SK-N-SH treated with all-trans-retinoic acid at 6 μM for 48 hours (cell line): Measurements from ENCODE around the gene COBL.

ENCODE experiments used
- ATAC-seq: fragments of 200-7000 bp; cut with Tn5 transposase; 3 replicates; pipeline ENCODE4 v1.9.1; 2020; ENCODE audit warnings: mild to moderate bottlenecking, moderate library complexity
- ARNTL ChIP-seq: fragments of 450-650 bp; formaldehyde crosslinking; IDR thresholded peaks from 2 replicates; pipeline ENCODE4 v1.5.0; 2020; ENCODE audit warnings: low read depth, mild to moderate bottlenecking, moderate library complexity, borderline replicate concordance
- BACH2 ChIP-seq: fragments of 250-450 bp; sonication (Bioruptor Pico); IDR thresholded peaks from 2 replicates; pipeline ENCODE4 v1.9.0; 2021; ENCODE audit warnings: mild to moderate bottlenecking, borderline replicate concordance
- CREB5 ChIP-seq: fragments of 250-450 bp; sonication (Bioruptor Pico); IDR thresholded peaks from 2 replicates; pipeline ENCODE4 v1.5.1; 2020; ENCODE audit warnings: low read depth, mild to moderate bottlenecking, moderate library complexity
- CSDC2 ChIP-seq: fragments of 250-450 bp; sonication (Bioruptor Pico); IDR thresholded peaks from 2 replicates; pipeline ENCODE4 v1.5.0; 2020; ENCODE audit warnings: mild to moderate bottlenecking, moderate library complexity
- CSRNP3 ChIP-seq: fragments of 250-450 bp; sonication (Bioruptor Pico); IDR thresholded peaks from 2 replicates; pipeline ENCODE4 v1.5.1; 2021; ENCODE audit warnings: mild to moderate bottlenecking, moderate library complexity
- ESRRG ChIP-seq: fragments of 250-450 bp; sonication (Bioruptor Pico); IDR thresholded peaks from 2 replicates; pipeline ENCODE4 v1.6.1; 2021; ENCODE audit warnings: mild to moderate bottlenecking
- GLIS3 ChIP-seq: fragments of 250-450 bp; sonication (Bioruptor Pico); IDR thresholded peaks from 2 replicates; pipeline ENCODE4 v1.5.0; 2020; ENCODE audit warnings: mild to moderate bottlenecking, moderate library complexity
- ISL1 ChIP-seq: fragments of 250-450 bp; sonication (Bioruptor Pico); IDR thresholded peaks from 2 replicates; pipeline ENCODE4 v2.1.2; 2022; ENCODE audit warnings: mild to moderate bottlenecking, moderate library complexity
- OSR1 ChIP-seq: fragments of 250-450 bp; sonication (Bioruptor Pico); IDR thresholded peaks from 2 replicates; pipeline ENCODE4 v1.8.0; 2022; ENCODE audit warnings: moderate library complexity, mild to moderate bottlenecking, inconsistent platforms
- PATZ1 ChIP-seq: fragments of 250-450 bp; sonication (Bioruptor Pico); IDR thresholded peaks from 2 replicates; pipeline ENCODE4 v1.8.0; 2020; ENCODE audit warnings: mild to moderate bottlenecking, moderate library complexity, borderline replicate concordance
- POU6F1 ChIP-seq: fragments of 250-450 bp; sonication (Bioruptor Pico); IDR thresholded peaks from 2 replicates; pipeline ENCODE4 v1.8.0; 2021; ENCODE audit warnings: low read depth, mild to moderate bottlenecking, moderate library complexity, borderline replicate concordance
- PPARA ChIP-seq: fragments of 250-450 bp; sonication (Bioruptor Pico); IDR thresholded peaks from 2 replicates; pipeline ENCODE4 v1.5.0; 2020; ENCODE audit warnings: mild to moderate bottlenecking, borderline replicate concordance
- RARB ChIP-seq: fragments of 250-450 bp; sonication (Bioruptor Pico); IDR thresholded peaks from 2 replicates; pipeline ENCODE4 v1.8.0; 2021; ENCODE audit warnings: mild to moderate bottlenecking, moderate library complexity
- SNAI2 ChIP-seq: fragments of 250-450 bp; sonication (Bioruptor Pico); IDR thresholded peaks from 2 replicates; pipeline ENCODE4 v1.5.0; 2020; ENCODE audit warnings: mild to moderate bottlenecking, moderate library complexity
- TCF4 ChIP-seq: fragments of 250-450 bp; sonication (Bioruptor Pico); IDR thresholded peaks from 2 replicates; pipeline ENCODE4 v1.8.0; 2021; ENCODE audit warnings: mild to moderate bottlenecking, moderate library complexity, borderline replicate concordance
- TSHZ2 ChIP-seq: fragments of 250-450 bp; sonication (Bioruptor Pico); IDR thresholded peaks from 2 replicates; pipeline ENCODE4 v1.5.0; 2020; ENCODE audit warnings: mild to moderate bottlenecking, moderate library complexity
- ZC3H10 ChIP-seq: fragments of 250-450 bp; sonication (Bioruptor Pico); IDR thresholded peaks from 2 replicates; pipeline ENCODE4 v1.5.1; 2021; ENCODE audit warnings: mild to moderate bottlenecking, moderate library complexity
- ZFP30 ChIP-seq: fragments of 450-650 bp; formaldehyde crosslinking; IDR thresholded peaks from 2 replicates; pipeline ENCODE4 v1.5.0; 2022; ENCODE audit warnings: mild to moderate bottlenecking, moderate library complexity
- ZNF565 ChIP-seq: fragments of 450-650 bp; formaldehyde crosslinking; conservative IDR thresholded peaks from 2 replicates; pipeline ENCODE4 v1.5.0; 2020; ENCODE audit warnings: low read depth, mild to moderate bottlenecking, moderate library complexity
- ZNF8 ChIP-seq: fragments of 450-650 bp; formaldehyde crosslinking; IDR thresholded peaks from 2 replicates; pipeline ENCODE4 v1.5.0; 2020; ENCODE audit warnings: mild to moderate bottlenecking, moderate library complexity

The COBL gene

GRCh38 chr7:51135576-51135975, 181.0 kb downstream of the COBL start (continued):
- TF ChIP-seq PATZ1 (CRISPR knock-in tag) (no peak), ISL1 (CRISPR knock-in tag) (no peak), ARNTL (CRISPR knock-in tag) (no peak), PPARA (CRISPR knock-in tag) (no peak), ZNF8 (CRISPR knock-in tag) (no peak), ZNF565 (CRISPR knock-in tag) (no peak), ZC3H10 (no peak), CSRNP3 (no peak)

- TF ChIP-seq ZFP30 (no peak), OSR1 (CRISPR knock-in tag) (no peak), ISL1 (CRISPR knock-in tag) (no peak), TSHZ2 (CRISPR knock-in tag) (no peak), ARNTL (CRISPR knock-in tag) (no peak), PPARA (CRISPR knock-in tag) (no peak), CSRNP3 (no peak), GLIS3 (CRISPR knock-in tag) (no peak), SNAI2 (CRISPR knock-in tag) (no peak), BACH2 (no peak), CREB5 (CRISPR knock-in tag) (no peak)
- ATAC-seq = no peak
Measured at GRCh38 chr7:51134013-51134441, 182.6 kb downstream of the COBL start.

- no peak for ATAC-seq
- TF ChIP-seq GLIS3 (CRISPR knock-in tag) = no peak
- TF ChIP-seq ARNTL (CRISPR knock-in tag) = no peak
- TF ChIP-seq CSDC2 (CRISPR knock-in tag) = no peak
- TF ChIP-seq OSR1 (CRISPR knock-in tag) = no peak
- TF ChIP-seq ESRRG (CRISPR knock-in tag) = no peak
- TF ChIP-seq TCF4 (CRISPR knock-in tag) = no peak
- TF ChIP-seq PPARA (CRISPR knock-in tag) = no peak
- TF ChIP-seq ISL1 (CRISPR knock-in tag) = no peak
- TF ChIP-seq BACH2 = no peak
- no peak for TF ChIP-seq ZC3H10
- TF ChIP-seq ZFP30 = no peak
- no peak for TF ChIP-seq TSHZ2 (CRISPR knock-in tag)
- TF ChIP-seq RARB (CRISPR knock-in tag) = no peak
- TF ChIP-seq POU6F1 = no peak
- no peak for TF ChIP-seq PATZ1 (CRISPR knock-in tag)
- TF ChIP-seq ZNF8 (CRISPR knock-in tag) = no peak
Measured at GRCh38 chr7:51132661-51133060, 183.9 kb downstream of the COBL start.
